Neural progenitor cell (in vitro differentiated cells): ENCODE results near the gene TMEM247.

Experiments used
- EZH2 ChIP-seq: fragments of 200-600 bp; sonication (generic); IDR thresholded peaks from 2 replicates; pipeline ENCODE4 v1.6.1; 2017; ENCODE audit warnings: antibody characterized with exemption, mild to moderate bottlenecking, moderate library complexity
- TF ChIP-seq, protein P1 (sequence below): fragments of 200-600 bp; sonication (generic); IDR thresholded peaks from 2 replicates; pipeline ENCODE4 v1.5.1; 2017; ENCODE audit warnings: antibody characterized with exemption, mild to moderate bottlenecking

DNA sequence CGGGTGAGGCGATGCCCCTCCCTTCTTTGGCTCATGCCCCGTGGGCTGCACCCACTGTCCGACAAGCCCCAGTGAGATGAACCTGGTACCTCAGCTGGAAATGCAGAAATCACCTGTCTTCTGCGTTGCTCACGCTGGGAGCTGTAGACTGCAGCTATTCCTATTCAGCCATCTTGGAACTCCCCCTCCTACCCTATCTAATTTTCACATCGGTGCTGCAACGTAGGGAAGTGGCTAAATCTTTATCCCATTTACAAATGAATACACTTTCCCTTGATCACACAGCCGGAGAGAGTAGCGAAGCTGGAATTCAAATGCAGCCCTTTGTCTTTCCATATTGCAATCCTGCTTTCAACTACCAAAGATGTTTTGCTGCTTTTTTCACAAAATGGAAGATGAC lies 1.4 kb upstream of the TMEM247 start:
- TF ChIP-seq, protein P1, sequence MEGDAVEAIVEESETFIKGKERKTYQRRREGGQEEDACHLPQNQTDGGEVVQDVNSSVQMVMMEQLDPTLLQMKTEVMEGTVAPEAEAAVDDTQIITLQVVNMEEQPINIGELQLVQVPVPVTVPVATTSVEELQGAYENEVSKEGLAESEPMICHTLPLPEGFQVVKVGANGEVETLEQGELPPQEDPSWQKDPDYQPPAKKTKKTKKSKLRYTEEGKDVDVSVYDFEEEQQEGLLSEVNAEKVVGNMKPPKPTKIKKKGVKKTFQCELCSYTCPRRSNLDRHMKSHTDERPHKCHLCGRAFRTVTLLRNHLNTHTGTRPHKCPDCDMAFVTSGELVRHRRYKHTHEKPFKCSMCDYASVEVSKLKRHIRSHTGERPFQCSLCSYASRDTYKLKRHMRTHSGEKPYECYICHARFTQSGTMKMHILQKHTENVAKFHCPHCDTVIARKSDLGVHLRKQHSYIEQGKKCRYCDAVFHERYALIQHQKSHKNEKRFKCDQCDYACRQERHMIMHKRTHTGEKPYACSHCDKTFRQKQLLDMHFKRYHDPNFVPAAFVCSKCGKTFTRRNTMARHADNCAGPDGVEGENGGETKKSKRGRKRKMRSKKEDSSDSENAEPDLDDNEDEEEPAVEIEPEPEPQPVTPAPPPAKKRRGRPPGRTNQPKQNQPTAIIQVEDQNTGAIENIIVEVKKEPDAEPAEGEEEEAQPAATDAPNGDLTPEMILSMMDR, result no peak
- no peak for TF ChIP-seq EZH2
